Osteoblast (primary cell): ENCODE measurements around the gene SSR2. TPM values are rescaled to one million over a fixed set of nuclear protein-coding genes. Genes with fewer than 3 reads are reported as not detected.

Experiments used
- DNase-seq: peaks from one replicate; pipeline ENCODE4 v3.0.0; 2011; ENCODE audit warnings: low spot score, mixed read lengths; ENCODE audit not compliant: insufficient read length; ENCODE audit errors: missing footprints
- H2AFZ ChIP-seq: 2 replicates; pipeline ENCODE4 v1.6.0; 2011; ENCODE audit warnings: mild to moderate bottlenecking, low read length
- H3K27ac ChIP-seq: 2 replicates; pipeline ENCODE4 v1.5.1; 2011; ENCODE audit warnings: mild to moderate bottlenecking, low read depth, low read length, moderate library complexity
- H3K27me3 ChIP-seq: 2 replicates; pipeline ENCODE4 v1.6.0; 2012; ENCODE audit warnings: mild to moderate bottlenecking, control low read depth, inconsistent platforms, low read length, moderate library complexity; ENCODE audit not compliant: insufficient read depth
- H3K36me3 ChIP-seq: 2 replicates; pipeline ENCODE4 v1.5.1; 2011; ENCODE audit warnings: mild to moderate bottlenecking, low read length, control low read depth, moderate library complexity; ENCODE audit not compliant: insufficient read depth
- H3K4me1 ChIP-seq: 2 replicates; pipeline ENCODE4 v1.5.1; 2011; ENCODE audit warnings: mild to moderate bottlenecking, low read length, control low read depth, moderate library complexity; ENCODE audit not compliant: insufficient read depth
- H3K4me2 ChIP-seq: 2 replicates; pipeline ENCODE4 v1.6.0; 2011; ENCODE audit warnings: mild to moderate bottlenecking, low read length; ENCODE audit not compliant: insufficient read depth
- H3K4me3 ChIP-seq: fragments of 200-600 bp; sonication (generic); 3 replicates; pipeline ENCODE4 v1.5.1; 2012; ENCODE audit warnings: mild to moderate bottlenecking, low read length, inconsistent platforms; ENCODE audit not compliant: insufficient read depth
- H3K79me2 ChIP-seq: 2 replicates; pipeline ENCODE4 v1.6.0; 2012; ENCODE audit warnings: mild to moderate bottlenecking, low read length, control low read depth, inconsistent platforms; ENCODE audit not compliant: insufficient read depth
- H3K9me3 ChIP-seq: 2 replicates; pipeline ENCODE4 v1.5.1; 2011; ENCODE audit warnings: low read depth, low read length, control low read depth
- H4K20me1 ChIP-seq: 2 replicates; pipeline ENCODE4 v1.6.0; 2012; ENCODE audit warnings: mild to moderate bottlenecking, low read length, control low read depth; ENCODE audit not compliant: insufficient read depth
- total RNA-seq: library from RNA; depleted of rRNA; stranded (reverse); fragments of >200 nt; gene quantifications from 2 replicates; pipeline ENCODE4 v1.2.3, GENCODE V29; 2012
- TF ChIP-seq, protein P1 (sequence below): IDR thresholded peaks from 2 replicates; pipeline ENCODE4 v1.5.1; 2011; ENCODE audit warnings: mild to moderate bottlenecking, low read depth, low read length, moderate library complexity; ENCODE audit errors: extremely low read depth

SSR2 gene
- total RNA-seq, 1 donor = 415 TPM

DNA sequence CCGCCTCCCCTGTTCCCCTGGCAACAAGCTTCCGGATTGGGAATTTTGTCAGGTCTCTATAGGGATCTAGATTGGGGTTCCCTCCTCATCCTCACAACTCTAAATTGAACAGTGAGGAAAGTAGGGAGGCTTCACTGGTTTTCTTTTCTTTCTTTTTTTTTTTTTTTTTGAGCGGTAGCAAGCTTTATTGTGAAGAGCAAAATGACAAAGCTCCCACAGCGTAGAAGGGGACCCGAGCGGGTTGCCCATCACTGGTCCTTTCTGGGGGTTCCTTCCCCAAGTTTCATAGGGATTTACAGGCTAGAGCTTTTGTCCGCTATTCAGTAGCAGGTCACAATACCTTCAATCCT lies 52.7 kb downstream of the SSR2 start:
- no peak overlapping the region for H3K4me3 ChIP-seq
- TF ChIP-seq, protein P1, sequence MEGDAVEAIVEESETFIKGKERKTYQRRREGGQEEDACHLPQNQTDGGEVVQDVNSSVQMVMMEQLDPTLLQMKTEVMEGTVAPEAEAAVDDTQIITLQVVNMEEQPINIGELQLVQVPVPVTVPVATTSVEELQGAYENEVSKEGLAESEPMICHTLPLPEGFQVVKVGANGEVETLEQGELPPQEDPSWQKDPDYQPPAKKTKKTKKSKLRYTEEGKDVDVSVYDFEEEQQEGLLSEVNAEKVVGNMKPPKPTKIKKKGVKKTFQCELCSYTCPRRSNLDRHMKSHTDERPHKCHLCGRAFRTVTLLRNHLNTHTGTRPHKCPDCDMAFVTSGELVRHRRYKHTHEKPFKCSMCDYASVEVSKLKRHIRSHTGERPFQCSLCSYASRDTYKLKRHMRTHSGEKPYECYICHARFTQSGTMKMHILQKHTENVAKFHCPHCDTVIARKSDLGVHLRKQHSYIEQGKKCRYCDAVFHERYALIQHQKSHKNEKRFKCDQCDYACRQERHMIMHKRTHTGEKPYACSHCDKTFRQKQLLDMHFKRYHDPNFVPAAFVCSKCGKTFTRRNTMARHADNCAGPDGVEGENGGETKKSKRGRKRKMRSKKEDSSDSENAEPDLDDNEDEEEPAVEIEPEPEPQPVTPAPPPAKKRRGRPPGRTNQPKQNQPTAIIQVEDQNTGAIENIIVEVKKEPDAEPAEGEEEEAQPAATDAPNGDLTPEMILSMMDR = no peak
- no peaks in the 10 kb centered on the region for H3K9me3 ChIP-seq
- no peak overlapping the region for H2AFZ ChIP-seq
- H3K36me3 ChIP-seq = peaks cover 62% of the 10 kb centered on the region
- H3K27ac ChIP-seq = peak overlapping the region; percentile 50
- H3K79me2 ChIP-seq = peaks cover 78% of the 10 kb centered on the region
- peaks cover 58% of the 10 kb centered on the region for H4K20me1 ChIP-seq
- H3K27me3 ChIP-seq = no peaks in the 10 kb centered on the region
- no peak overlapping the region for H3K4me2 ChIP-seq
- H3K4me1 ChIP-seq = peaks cover 26% of the 10 kb centered on the region
- DNase-seq = no peak

DNA sequence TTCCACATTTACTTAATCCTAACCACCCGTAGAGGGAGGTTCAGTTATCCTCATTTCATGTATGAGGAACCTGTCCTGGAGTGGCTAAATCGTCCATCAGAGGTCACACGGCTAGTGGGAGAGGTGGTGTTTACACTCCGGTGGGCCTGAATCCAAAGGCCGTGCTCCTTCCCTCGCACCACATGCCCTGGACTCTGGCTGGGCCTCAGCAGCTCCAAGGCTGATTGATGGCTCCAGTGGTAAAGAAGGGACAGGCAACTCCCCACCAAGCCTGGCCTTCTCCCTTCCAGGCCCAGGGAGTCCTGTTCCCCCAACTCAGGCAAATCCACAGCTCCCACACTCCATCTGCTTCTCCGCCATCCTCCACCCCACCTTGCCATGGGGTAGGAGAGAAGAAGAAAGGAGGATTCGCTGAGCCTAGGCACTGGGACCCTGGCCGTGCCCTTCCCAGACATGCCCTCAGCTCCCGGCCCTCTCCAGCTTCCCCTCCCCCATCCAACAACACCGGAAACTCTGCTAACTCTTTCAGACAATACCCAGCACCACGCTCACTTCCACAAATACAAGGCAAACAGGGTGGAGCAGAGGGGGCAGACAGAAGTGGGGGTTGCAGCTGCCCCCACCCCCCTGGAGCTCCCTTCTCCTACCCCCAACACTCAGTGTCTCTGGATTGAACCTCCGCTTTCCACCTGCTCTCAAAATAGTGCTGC lies 53.3 kb downstream of the SSR2 start:
- Histone ChIP-seq H3K27ac (peak overlapping the region; percentile 50), H3K9me3 (no peaks in the 10 kb centered on the region), H3K36me3 (peaks cover 67% of the 10 kb centered on the region), H3K27me3 (no peaks in the 10 kb centered on the region), H3K79me2 (peaks cover 78% of the 10 kb centered on the region), H3K4me1 (peaks cover 29% of the 10 kb centered on the region), H3K4me2 (no peak overlapping the region), H4K20me1 (peaks cover 54% of the 10 kb centered on the region), H2AFZ (no peak overlapping the region), H3K4me3 (no peak overlapping the region)
- TF ChIP-seq, protein P1 = no peak
- DNase-seq = no peak

DNA sequence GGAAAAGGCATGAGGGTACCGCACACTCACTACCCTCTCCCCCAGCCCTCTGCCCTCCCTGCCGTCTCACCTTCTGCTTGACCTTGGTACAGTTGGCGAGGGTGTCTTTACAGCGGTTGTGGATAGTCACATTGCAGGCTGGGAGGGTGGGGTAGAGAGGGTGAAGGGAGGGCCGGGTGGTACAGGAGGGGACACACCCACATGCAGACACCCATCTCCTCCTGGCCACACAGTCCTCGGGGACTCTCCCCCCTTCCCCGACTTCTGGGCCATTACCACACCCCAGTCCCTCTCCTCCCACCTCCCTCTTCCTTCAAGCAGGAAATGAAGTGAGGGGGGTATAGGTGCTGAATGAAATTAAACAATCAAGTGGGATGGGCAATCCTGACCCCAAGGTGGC lies 54.0 kb downstream of the SSR2 start:
- Histone ChIP-seq H3K27me3 (no peaks in the 10 kb centered on the region), H3K4me2 (no peak overlapping the region), H3K9me3 (no peaks in the 10 kb centered on the region), H3K36me3 (peaks cover 74% of the 10 kb centered on the region), H3K79me2 (peaks cover 75% of the 10 kb centered on the region), H3K4me3 (no peak overlapping the region), H4K20me1 (peaks cover 50% of the 10 kb centered on the region), H2AFZ (no peak overlapping the region), H3K4me1 (peaks cover 36% of the 10 kb centered on the region), H3K27ac (peak overlapping the region; percentile 28)
- TF ChIP-seq, protein P1 = no peak
- no peak for DNase-seq

DNA sequence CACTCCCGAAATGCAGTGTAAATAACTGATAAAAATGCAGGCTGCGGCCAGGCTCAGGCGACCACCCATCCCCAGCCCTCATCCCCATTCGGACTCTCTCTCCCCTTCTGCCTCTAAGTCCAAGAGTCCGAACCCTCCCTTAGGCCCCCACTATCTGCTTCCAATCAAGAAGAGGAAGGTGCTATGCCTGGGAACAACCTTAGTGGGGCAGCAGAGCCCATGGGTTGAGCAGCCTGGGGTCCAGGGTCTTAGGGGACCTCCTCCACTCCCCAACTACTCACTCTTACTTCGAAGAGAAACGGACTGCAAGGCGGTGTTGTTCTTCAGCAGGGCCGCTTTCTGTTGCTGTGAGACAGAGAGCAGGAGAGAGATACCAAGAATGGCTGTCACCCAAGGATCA lies 54.6 kb downstream of the SSR2 start:
- Histone ChIP-seq H3K27me3 (no peaks in the 10 kb centered on the region), H3K4me1 (peaks cover 40% of the 10 kb centered on the region), H2AFZ (no peak overlapping the region), H3K79me2 (peaks cover 75% of the 10 kb centered on the region), H3K27ac (no peak overlapping the region), H4K20me1 (peaks cover 51% of the 10 kb centered on the region), H3K36me3 (peaks cover 80% of the 10 kb centered on the region), H3K9me3 (no peaks in the 10 kb centered on the region), H3K4me3 (no peak overlapping the region), H3K4me2 (no peak overlapping the region)
- DNase-seq = no peak
- TF ChIP-seq, protein P1 = peak; percentile 22
